GM21447 (cell line): ENCODE results near the gene FPGS.
A peak's percentile ranks its signal among the peaks of the same experiment; 100 is the strongest.

Experiments used
- ATAC-seq: cut with Tn5 transposase; IDR thresholded peaks from one replicate; pipeline ENCODE4 v1.9.1; 2021; ENCODE audit not compliant: unreplicated experiment

FPGS gene

GRCh38 chr9:127786773-127787104 lies 15.9 kb upstream of the FPGS start:
- no peak for ATAC-seq

- no peak for ATAC-seq
Measured at GRCh38 chr9:127788337-127789011, 14.2 kb upstream of the FPGS start.

- ATAC-seq = no peak
Measured at GRCh38 chr9:127789179-127789578, 13.5 kb upstream of the FPGS start.

GRCh38 chr9:127790094-127790855 lies 12.4 kb upstream of the FPGS start:
- ATAC-seq = no peak

- ATAC-seq = no peak
Measured at GRCh38 chr9:127791085-127791484, 11.6 kb upstream of the FPGS start.

- no peak for ATAC-seq
Measured at GRCh38 chr9:127792417-127793031, 10.2 kb upstream of the FPGS start.

GRCh38 chr9:127793093-127793708 lies 9.5 kb upstream of the FPGS start:
- ATAC-seq = no peak

- no peak for ATAC-seq
Measured at GRCh38 chr9:127794001-127794791, 8.5 kb upstream of the FPGS start.

- ATAC-seq = no peak
Measured at GRCh38 chr9:127796225-127796813, 6.4 kb upstream of the FPGS start.

- no peak for ATAC-seq
Measured at GRCh38 chr9:127796852-127797370, 5.8 kb upstream of the FPGS start.

- no peak for ATAC-seq
Measured at GRCh38 chr9:127801955-127802575, 617 bp upstream of the FPGS start.

GRCh38 chr9:127803507-127804352 lies 1.0 kb downstream of the FPGS start:
- ATAC-seq = peak; percentile 2

- no peak for ATAC-seq
Measured at GRCh38 chr9:127805620-127806019, 2.9 kb downstream of the FPGS start.

- ATAC-seq = no peak
Measured at GRCh38 chr9:127806871-127807270, 4.2 kb downstream of the FPGS start.

GRCh38 chr9:127808347-127809001 lies 5.8 kb downstream of the FPGS start:
- ATAC-seq = no peak

GRCh38 chr9:127809002-127809539 lies 6.4 kb downstream of the FPGS start:
- ATAC-seq = no peak

- ATAC-seq = no peak
Measured at GRCh38 chr9:127809540-127810377, 7.1 kb downstream of the FPGS start.
